GM11168 (cell line): Measurements from ENCODE around the gene SDK2.

ENCODE experiments used
- in situ Hi-C: fragments of 300-500 bp; cut with MboI; formaldehyde crosslinking; loops from one replicate; pipeline ENCODE4 v1.12.0; 2022; ENCODE audit warnings: low sequenced_read_pairs; ENCODE audit not compliant: unreplicated experiment

Gene SDK2

DNA sequence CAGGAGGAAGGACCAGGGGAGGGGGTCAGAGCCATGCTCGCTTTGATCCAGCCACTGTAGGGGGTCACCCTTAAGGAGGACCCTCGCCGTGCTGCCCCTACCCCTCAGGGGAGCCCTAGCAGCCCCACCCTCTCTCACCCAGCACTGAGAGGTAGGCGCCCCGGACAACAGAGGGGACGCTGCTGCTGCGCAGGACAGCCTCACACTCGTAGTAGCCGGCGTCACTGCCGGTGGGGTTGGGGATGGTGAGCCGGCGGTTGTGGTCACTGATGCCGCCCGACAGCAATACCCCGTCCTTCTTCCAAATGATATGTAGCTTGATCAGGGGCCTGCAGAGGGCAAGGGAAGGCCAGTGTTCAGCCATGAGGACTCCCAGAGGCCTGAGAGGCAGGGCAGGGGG lies 206.4 kb downstream of the SDK2 start:
- in situ Hi-C loops, result no loop called here

DNA sequence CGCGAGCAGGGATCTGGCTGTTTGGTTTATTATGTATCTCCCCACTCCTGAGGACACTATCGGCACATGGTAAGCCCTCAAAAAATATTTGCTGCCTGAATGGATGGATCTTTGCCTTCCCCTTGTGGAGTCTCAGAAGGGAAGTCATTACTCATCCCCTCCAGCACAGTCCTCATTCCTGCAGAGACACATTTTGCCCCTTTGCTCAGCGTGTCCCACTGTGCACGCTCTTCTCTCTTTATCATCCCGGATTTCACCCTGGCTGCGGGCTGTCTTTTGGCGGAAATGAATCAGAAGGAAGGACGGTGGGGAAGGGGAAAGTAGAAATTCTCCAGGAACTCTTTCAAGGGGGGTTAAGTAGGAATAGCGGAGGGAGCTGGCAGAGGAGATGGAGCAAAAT lies 207.3 kb downstream of the SDK2 start:
- in situ Hi-C loops, result no loop called here

DNA sequence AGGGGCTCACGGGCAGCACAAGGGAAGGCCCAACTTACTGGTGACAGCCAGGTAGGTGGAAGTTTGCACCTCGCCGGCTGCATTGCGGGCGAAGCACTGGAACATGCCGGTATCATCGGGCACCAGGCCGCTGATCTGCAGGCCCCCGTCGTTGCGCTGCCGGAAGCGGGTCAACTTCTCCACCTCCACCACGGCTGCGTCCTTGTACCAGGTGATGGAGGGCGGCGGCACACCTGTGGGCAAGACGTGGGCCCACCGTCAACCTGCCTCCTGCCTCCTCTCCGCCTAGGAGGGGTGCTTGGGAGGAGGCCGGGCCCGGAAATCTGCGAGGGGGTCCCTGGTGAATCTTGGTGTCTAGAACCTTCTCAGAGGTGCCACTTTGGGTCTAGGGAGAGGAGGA lies 208.8 kb downstream of the SDK2 start:
- in situ Hi-C loops, result no loop called here

DNA sequence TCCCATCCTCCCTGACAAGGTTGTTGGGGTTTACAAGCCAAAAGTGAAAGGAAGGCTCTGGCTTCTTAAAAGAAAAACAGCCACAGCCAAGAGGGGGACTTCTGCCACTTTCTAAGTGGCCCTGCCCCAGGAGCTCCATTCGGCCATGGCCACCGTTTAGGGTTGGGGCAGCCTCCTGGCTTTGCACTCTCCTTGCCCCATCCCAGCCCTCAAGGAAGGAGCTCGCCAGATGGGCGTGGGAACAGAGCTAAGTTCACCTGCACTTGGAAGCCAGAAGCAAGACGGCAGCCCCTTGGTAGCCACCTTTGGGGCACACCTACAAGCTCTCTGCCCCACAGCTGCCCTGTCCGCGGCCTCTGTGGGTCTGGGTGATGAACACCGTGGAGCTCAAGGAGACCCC lies 210.1 kb downstream of the SDK2 start:
- in situ Hi-C loops, result no loop called here

DNA sequence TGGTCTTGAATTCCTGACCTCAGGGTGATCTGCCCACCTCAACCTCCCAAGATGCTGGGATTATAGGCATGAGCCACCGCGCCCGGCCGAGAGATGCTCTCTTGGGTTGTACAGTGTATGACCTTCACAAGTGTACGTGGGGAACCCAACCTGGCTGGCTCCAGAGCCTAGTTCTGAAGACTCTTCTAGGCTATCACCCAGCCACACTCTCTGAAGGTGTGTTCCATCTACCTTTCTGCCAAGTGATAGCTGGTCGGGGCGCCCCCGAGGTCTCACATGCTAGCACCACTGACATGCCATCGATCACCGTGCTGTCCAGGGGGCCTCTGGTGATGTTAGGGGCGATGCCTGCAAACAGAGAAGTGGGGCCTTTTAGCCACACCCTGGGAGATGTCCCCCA lies 210.7 kb downstream of the SDK2 start:
- in situ Hi-C loops, result no loop called here

DNA sequence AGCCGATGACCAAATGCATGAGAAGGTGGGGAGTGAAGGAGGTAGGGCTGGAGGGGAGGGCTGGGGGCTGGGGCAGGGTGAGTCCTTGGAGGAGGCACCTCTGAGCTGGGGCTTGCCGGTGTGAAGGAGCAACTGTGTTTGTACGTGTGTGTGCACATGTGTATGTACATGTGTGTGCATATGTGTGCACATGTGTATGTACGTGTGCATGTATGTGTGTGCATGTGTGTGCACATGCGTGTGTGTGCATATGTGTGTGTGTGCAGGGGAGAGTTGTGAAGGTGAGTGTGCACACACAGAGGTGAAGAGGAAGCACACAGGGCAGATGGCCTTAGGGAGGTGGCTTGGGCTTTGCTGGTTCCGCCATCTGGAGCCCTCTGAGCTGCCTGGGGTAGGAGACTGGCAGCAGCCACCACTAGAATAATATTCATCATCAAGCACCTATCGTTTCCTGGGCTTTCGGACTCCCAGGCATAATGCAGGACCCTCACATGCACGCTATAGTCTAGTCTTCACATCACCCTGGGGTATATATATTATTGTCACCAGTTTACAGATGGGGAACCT lies 211.5 kb downstream of the SDK2 start:
- in situ Hi-C loops, result no loop called here

DNA sequence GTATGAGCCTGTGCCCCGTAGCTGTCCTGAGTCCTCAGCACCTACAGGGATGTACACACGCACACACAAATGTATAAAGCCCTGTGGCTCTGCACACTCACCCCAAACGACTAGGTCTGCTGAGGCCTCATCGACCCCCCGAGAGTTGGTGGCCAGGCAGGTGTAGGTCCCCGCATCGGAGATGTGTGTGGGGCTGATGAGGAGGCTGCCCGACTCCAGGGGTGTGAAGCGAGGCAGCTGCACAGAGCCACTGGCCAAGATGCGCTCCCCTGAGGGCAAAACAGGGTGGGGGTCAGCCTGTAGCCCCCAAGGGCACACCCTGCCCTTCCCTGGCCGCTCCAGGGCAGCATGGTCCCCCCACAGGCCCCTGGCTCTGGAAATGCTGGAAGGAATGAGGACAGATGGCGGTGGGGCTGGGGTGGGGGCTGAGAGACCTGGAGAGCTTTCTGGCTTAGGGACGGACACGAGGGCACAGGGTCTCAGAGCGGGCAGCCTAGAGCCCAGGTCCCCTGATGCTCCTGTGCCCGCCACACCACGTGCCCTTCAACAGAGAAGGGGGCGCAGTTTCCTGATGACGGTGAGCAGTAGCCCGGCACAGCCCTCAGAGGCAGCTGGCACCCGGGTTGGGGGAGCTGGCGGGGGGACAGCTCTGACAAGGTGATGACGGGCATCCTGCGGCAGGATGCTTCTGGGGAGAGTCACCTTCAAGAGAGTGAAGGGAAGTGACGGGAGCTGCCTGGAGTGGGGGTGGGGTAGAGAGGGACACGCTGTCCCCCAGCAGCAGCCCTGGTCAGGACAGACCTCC lies 212.6 kb downstream of the SDK2 start:
- in situ Hi-C loops, result no loop called here

DNA sequence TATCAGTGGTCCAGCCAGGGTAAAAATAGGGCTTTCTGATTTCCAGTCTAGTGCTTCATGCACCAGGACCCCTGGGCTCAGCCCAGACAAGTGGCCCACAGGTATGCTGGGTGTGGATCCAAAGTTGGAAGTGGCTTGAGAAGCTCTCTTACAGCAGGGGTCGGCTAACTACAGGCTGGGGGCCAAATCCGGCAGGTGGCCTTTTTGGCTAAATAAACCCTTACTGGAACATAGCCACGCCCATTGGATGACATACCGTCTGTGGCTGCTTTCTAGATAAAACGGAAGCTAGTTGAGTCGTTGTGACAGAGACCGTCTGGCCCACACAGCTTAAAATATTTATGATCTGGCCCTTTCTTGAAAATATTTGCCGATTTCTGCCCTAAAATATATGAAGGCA lies 213.4 kb downstream of the SDK2 start:
- in situ Hi-C loops, result no loop called here

DNA sequence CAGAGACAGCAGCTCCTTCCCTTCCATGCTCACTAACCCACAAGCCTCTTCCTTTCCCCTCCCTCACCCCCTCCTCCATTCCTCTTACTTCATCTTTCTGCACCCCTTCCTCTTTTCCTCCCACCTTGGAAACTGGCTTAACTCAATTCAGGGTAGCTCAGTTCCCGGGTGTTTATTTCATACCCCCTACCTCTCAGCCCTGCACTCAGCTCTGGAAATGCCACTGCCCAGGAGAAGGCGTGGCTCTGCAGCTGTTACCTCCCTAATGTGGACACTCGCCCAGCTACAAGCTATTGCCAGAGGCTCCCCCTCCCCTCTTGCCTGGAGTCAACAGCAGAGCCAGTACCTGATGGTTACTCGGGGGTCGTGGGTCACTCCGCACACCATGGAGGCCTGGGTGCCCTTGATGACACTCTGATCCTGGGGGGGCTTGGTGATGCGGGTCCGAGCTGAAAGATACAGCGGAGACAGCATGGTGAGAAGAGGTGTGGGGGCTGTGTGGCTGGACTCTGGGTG lies 214.0 kb downstream of the SDK2 start:
- in situ Hi-C loops, result no loop called here

DNA sequence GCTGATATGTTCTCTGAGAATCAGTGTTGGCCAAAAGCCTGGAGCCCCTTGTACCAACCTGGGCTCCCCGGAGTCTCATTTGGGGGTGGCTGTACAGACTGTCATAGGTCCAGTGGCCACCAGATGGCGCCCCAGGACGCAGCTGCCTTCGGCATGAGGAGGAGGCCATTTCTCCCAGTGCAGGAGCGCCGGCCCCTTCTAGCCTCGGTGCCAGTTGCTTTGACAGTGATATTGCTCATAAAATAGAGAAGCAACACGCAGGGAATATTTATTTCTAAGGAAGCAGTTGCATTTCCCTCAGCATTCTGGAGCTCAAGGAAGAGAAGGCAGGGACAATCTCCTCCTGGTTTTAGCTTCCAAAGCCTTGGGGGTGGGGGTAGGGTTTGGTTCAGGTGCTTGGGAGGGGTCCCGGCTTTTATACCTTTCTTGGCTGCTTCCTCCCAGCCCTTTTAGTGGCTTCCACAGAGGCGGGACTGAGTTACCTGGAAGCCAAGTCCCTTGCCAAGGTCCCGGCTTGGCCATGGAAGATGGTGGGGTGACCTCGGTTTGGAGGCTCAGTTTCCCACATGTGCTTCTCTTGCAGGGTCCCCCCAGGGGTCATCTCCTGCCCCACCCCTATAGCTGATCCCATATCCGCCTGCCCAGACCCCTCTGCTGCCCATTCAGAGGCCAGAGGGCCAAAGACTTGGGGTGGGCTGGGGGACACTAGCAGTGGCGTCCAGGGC lies 214.6 kb downstream of the SDK2 start:
- in situ Hi-C loops, result loop anchor here (10.0 kb wide), 1 partner anchor 275 kb away; no protein-coding TSS in a partner anchor

DNA sequence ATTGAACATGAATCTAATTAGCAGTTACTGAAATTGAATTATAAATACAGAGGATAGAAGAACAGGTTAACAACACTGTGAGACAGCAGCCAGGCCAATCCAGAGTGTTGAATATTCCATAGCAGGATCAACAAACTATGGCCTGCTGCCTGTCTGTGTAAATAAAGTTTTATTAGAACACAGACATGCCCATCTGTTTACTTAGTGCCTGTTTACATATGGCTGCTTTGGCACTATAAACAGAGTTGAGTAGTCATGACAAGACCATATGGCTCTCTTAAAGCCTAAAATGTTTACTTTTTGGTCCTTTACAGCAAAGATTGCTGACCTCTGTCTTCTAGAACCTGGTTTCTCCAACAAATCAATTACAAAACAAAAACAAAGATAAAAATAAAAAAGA lies 217.0 kb downstream of the SDK2 start:
- in situ Hi-C loops, result loop anchor here (10.0 kb wide), 1 partner anchor 278 kb away; no protein-coding TSS in a partner anchor

DNA sequence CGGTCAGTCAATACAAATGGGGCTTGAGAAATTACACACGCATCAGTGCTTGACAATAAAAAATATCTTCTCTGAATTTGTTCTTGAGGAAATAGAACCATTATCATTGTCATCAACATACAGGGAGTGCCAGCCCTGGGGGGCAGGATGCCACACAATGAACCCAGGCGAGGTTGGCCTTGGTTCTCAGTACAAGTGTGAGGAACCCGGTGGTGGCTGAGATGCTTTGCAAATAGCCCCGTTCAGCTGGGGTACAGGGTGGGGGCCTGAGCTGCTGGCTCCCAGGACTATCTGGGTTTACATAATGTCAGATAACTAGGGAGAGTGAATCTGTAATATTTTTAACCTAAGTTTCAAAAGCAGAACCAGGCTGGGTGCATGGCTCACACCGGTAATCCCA lies 219.7 kb downstream of the SDK2 start:
- in situ Hi-C loops, result loop anchor here (10.0 kb wide), 1 partner anchor 280 kb away; no protein-coding TSS in a partner anchor

DNA sequence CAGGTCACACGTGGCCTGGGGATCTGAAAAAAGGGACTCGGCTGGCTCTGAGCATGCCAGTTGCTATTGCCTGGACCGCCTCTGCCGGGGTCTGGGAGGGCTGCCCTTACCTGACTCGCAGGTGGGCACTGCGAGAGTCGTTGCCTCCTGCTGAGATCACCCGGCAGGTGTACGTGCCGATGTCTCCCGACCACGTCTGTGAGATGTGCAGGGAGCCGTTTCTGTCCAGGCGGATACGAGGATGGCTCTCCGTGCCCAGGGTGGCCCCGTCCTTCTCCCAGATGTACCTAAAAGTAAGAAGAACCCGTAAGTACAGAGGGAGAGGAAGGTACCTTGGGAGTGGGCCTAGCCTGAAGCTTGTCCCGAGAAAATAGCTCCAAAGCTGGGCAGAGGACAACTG lies 220.4 kb downstream of the SDK2 start:
- in situ Hi-C loops, result loop anchor here (10.0 kb wide), 1 partner anchor 281 kb away; no protein-coding TSS in a partner anchor

DNA sequence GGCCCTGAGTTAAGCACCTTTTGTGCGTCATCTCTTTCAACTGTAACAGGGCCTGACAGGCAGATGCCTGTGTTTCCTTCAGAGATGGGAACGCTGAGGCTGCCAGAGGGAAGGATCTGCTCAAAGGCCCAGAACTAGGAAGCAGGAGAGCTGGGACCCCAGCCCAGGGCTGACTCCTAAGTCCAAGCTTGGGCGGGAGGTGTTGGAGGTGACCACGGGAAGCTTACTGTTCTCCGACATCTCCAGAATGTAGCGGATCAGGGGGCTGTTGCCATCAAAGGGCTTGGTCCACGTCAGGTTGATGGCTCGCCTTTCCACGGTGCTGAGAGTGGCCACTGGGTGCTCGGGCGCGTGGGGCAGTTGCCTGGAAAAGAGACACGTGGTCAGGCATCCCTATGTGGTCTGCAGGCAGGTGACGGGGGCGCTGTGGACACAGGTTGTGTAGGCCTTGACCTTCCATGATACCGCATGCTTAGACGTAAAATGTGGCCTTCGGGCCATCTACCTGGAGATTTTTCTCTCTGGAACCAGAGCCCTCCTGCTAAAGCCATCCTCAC lies 221.0 kb downstream of the SDK2 start:
- in situ Hi-C loops, result loop anchor here (10.0 kb wide), 1 partner anchor 282 kb away; no protein-coding TSS in a partner anchor

DNA sequence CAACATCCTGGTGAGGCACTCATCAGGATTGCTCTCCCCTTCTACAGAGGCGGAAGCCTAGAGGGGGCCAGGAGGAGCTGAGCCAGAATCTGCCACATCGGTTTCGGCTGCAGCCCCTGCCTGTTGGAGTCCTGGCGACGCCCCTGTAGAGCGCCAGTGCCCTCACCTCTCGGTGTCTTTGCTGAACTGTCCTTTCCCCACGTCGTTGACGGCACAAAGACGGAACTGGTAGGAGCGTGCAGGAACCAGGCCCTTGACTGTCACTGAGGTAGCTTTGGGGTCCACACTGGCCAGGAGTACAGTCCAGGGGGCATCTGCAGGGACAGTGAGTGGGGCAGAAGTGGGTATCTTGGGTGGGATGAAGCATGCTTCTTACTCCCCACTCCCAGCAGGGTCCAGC lies 222.1 kb downstream of the SDK2 start:
- in situ Hi-C loops, result loop anchor here (10.0 kb wide), 1 partner anchor 283 kb away; no protein-coding TSS in a partner anchor

DNA sequence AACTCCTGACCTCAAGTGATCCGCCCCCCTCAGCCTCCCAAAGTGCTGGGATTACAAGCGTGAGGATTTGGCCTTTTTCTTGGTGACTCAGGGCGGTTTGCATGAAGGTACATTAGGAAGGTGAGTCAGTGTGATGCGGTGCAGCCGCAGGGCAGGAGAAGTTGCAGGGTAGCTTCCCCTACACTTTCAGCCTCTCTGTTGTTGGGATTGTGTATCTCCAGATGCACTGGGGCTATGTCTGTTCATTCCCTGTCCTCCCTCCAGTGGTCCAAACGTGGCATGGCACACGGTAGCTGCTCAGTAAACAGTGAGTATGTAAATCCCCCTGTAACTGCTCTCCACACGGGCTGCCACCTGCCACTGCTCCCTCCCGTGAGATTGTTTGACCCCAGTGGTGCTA lies 223.3 kb downstream of the SDK2 start:
- in situ Hi-C loops, result loop anchor here (10.0 kb wide), 1 partner anchor 284 kb away; no protein-coding TSS in a partner anchor

DNA sequence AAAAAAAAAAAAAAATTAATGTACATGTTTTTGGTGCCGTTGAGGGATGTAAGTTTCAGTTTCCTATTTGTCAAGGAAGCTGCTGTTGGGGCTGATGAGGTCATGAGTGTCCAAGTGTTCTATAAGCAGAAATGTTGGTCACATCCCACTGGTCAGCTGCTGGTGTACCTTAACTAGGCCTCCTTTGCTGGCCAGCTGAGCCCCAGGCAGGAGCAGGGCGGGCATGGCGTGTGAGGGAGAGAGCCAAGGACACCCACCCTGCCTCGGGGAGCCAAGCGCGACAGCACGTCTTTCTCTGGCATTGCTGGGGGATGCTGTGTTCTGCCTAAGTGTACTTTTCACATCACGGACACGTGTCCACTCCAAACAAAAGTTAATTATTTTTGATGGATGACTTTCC lies 224.4 kb downstream of the SDK2 start:
- in situ Hi-C loops, result loop anchor here (10.0 kb wide), 1 partner anchor 285 kb away; no protein-coding TSS in a partner anchor

DNA sequence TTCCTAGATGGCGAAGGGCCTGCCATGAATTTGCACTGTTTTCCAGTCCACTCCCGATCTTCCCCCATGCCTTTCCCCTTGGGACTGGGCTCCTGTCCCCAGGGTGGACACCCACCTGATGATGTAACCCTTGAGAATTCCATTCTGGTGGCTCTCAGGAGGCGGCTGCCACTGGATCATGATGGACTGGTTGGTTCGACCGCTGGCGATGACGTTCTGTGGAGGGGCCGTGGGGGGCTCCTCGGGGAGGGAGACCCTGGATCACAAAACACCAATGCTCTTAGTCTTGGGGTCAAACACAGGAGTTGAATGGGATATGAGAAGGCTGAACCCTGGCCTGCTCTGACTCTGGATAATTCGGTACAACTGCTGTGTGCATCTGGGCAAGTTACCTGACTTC lies 225.2 kb downstream of the SDK2 start:
- in situ Hi-C loops, result no loop called here

DNA sequence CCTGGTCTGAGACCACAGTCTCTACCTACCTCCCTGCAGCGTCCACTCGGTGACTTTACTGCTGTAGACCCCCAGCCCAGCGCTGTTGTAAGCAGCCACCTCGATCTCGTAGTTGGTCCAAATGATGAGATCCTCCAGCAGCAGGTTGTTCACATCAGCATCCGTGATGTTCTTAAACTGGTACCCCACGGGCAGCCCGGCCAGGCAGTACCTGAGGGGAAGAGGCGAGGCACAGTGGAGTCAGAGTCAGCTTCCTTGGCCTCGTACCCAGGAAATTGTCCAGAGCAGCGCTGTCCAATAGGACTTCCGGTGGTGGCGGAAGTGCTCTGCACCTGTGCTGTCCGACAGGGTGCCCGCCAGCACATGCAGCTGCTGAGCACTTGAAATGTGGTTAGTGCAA lies 228.5 kb downstream of the SDK2 start:
- in situ Hi-C loops, result no loop called here

DNA sequence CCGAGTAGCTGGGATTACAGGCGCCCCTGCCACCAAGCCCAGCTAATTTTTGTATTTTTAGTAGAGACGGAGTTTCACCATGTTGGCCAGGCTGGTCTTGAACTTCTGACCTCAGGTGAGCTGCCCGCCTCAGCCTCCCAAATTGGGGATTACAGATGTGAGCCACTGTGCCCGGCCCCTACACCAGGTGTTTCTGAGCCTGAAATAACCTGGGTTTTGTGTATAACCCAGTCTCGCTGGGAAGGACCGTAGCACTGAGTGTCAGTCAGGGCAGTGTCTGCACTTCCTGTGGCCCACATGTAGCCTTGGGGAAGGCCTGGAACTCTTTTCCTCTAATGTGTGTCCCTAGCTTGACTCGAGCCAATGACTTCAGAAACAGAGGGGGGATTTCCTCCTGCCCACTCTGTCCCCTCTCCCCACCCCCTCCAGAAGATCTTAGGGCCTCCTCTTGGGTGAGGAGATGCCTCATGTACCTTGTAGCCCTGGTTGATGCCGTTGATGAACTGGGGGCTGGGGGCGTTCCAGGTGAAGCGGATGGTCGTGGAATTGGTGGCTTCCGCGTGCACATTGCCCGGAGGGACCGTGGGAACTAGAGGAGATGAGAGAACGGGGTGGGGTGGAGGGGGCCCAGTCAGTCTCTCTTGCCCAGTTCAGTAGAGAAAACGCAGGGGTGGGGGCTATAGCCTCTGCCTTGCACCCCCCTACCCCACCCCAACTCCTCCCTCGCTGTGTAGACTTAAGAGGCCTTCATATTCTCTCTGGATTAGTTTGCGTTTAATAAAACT lies 229.9 kb downstream of the SDK2 start:
- in situ Hi-C loops, result no loop called here
